DMS53 treated with DMSO at 0.1 percent for 48 hours (cell line): ENCODE measurements around the gene F10.

ENCODE experiments used
- DNase-seq: peaks from one replicate; lab custom pipeline; 2025; ENCODE audit not compliant: unreplicated experiment; lab: John Stamatoyannopoulos, UW

F10 gene

DNA sequence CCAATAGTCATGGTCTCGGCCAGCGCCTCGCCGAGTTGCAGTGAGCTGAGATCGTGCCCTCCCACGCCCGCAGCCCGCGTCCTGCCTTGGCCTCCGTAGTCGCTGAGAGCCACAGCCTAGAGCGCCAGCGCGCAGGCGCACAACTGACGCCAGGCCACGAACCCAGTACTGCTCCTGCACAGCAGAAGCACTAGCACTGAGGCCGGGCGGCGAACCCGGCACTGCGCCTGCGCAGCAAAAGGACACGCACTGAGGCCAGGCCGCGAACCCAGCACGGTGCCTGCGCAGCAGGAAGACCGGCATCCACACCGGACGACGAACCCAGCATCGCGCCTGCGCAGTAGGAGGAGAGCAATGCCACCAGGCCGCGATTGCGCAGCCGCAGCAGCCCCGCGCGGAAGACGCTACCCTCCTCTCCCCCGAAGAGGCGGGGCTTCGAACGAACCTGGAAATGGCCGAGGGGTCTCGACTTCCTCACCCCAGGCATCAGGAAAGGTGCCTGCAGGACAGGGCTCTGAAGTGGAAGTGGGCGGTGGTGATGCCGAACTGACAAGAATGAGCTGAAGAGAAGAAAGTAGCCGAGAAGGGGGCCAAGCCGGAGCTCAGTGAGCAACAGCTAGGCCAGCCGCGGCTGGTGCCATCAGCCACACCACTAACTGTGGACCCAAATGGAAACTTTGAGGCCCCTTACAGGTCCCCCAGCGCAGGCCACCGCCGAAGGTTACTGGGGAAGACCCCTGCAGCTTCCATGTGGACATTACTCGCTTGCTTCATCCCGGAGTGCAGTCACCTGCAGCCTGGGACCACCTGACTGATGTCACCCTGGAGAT lies 7.5 kb downstream of the F10 start:
- no peak for DNase-seq

DNA sequence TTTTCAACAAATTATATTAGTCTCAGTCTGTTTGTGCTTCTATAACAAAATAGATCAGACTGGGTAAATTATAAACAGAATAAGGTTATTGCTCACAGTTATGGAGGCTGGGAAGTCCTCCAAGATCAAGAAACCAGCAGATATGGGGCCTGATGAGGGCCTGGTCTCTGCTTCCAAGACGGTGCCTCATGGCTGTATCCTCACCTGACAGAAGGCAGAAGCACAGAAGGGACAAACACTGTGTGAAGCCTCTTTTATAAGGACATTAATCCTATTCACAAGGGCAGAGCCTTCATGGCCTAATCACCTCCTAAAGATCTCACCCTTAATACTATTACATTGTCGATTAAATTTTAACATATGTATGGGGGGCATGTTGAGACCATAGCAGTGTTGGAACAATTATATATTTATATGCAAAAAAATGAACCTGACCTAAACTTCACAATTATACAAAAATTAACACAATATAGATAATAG lies 12.7 kb downstream of the F10 start:
- no peak for DNase-seq

DNA sequence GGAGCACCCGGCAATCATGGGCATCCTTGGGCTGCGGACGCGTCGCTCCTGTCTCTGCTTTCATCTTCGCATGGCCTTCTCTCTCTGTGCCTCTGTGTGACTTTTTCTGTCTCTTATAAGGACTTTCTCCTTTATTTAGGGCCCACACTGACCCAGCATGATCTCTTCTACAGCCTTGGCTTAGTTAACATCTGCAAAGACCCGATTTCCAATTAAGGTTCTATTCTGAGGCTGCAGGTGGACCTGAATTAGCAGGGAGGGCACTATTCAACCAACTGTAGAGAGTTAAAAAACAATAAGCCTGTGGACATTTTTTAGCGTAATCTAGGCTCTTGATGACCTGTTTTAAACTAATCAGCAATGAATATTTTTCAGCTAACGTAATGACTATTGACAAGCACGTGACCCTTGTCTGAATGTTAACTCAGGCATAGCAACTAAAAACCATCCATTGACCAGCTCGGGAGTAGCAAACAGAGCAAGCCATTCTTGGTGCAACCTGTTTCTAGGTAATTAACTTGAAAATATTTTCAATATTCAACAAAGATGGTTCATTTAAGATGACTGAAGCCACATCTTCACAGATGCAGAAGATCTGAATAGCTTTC lies 15.2 kb downstream of the F10 start:
- no peak for DNase-seq

DNA sequence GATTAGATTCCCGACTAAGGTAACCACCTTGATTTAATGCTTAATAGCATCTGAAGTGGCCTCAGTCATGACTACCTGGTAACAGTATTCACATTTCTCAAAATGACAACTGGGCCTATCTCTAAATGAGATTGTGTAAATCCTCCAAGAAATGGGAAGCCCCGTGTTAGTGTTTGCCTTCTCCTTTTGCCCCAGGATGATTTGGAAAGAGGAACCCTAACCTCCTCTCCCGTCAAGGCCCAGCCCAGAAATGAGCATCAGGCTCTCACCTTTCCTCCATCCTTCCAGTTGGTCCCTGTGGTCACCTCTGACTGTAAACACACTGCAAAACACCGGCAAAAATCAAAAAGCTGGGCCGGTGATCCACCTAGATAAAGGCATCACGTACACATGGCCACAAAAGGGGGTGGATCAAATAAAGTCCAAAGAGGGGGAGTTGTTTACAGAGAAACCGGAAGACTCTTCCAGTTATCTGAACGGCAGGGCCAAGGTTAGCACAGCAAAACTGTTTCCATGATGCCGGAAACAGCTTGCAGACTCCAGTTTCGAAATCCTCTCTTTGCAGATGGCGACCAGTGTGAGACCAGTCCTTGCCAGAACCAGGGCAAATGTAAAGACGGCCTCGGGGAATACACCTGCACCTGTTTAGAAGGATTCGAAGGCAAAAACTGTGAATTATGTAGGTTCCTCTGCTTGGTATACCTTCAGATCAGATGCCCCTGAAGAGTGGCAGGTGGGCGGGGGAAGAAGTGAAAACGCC lies 16.4 kb downstream of the F10 start:
- DNase-seq: no peak

DNA sequence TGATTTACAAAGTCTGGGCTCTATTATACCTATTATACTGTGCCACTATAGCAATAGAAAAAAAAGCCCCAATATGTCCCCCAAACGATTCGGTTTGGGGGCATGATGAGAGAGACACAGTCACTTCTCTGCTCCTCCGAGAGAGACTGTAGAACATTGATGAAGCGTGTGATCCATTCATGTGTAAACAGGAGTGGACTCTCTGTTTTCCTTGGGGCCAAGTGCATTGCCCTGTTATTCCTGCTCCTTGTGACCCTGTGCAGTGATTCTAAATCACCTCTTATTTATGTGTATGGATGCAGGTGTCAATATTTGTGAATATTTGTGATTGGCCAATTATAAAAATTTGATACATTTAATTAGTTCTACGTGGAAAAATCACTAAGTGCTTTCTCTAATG lies 17.0 kb downstream of the F10 start:
- DNase-seq: no peak

DNA sequence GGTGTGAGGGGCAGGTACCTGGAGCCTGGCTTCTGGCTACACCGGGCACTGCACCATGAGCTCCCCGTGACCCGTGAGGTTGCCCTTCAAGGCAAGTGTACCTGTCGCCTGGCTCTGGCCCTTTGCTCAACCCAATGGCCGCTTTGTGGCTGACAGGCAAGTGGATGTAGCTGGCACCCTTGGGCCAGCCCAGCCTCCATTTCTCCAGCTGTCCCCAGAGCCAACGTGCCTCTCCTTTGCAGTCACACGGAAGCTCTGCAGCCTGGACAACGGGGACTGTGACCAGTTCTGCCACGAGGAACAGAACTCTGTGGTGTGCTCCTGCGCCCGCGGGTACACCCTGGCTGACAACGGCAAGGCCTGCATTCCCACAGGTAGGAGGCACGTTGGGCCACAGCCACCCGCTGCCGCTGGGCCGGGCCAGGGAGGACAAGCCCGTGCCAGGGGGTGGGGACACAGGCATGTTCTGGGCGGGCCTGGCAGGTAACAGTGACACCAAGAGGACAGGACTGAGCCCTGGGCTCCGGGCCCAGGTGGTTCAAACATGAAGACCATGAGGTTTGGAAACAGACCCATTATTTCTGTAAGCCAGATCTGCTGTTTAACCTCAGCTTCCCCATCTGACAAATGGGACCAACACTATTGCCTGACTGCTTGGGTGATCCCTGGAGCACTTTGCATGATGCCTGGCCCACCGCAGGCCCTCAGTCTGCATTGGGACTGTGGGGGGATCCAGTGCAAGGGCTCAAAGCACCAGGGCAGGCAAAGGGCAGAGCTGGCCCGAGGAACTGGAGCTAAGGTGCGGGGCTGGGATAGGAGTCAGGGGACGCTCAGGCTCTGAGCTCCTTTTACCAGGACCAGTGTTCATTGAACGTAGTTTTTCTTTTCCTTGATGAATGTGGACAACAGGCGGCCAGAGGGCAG lies 18.3 kb downstream of the F10 start:
- no peak for DNase-seq

DNA sequence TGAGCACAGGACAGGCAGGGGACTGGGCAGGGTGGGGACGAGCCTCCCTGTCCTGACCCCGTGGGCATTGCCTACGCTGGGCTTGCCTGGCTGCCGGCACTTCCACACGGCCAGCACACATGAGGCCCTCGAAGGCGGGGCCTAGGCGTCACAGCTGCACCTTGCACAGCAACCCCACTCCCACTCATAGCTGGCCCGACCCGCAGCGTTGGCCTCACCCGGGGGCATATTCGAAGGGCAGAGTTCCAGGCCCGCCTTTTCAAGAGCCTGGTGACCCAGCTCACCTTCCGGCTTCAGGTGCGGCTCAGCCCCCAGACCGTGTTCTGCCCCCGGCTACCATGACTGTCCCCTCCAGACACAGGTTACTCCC lies 19.0 kb downstream of the F10 start:
- DNase-seq: no peak

DNA sequence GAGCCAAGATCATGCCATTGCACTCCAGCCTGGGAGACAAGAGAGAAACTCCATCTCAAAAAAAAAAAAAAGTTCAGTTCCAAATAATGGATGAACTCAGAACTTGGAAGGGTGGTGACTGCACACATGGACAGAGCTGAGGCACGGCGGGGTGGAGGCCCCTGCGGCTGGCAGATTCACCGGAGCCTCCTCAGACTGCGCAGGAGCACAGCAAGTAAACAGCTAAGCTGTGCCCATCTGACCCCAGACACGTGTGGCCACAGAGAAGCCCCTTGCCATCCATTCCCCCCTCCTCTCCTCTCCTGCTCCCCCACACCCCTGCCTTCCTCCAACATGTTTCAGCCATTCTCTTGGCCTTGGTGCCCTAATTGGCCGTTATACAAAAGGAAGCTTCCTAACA lies 20.3 kb downstream of the F10 start:
- no peak for DNase-seq

DNA sequence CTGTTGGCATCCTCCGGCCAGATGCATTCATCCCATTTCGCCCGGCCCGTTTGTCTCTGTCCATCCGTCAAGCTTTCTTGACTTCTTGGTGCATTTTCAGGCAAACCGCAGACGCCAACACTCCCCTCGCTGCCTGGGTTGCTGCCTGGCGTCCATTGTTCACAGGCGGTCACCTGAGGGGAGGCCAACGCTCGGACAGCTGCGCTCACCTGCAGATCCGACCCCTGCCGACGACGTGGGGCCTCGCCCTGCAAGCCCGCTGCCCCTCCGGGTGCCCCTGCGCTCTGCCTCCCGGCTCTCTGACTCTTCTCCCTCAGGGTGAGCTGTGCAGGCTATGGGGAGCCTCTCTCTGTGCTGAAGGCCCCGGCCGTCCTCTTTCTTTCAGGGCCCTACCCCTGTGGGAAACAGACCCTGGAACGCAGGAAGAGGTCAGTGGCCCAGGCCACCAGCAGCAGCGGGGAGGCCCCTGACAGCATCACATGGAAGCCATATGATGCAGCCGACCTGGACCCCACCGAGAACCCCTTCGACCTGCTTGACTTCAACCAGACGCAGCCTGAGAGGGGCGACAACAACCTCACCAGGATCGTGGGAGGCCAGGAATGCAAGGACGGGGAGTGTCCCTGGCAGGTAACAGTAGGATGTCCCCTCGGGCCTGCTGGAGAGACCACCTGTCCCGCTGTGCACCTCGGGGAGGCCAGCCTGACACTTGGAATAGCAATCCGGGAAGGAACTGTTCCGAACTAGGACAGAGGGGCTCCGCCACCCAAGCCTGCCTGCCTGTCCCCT lies 21.1 kb downstream of the F10 start:
- DNase-seq: no peak

DNA sequence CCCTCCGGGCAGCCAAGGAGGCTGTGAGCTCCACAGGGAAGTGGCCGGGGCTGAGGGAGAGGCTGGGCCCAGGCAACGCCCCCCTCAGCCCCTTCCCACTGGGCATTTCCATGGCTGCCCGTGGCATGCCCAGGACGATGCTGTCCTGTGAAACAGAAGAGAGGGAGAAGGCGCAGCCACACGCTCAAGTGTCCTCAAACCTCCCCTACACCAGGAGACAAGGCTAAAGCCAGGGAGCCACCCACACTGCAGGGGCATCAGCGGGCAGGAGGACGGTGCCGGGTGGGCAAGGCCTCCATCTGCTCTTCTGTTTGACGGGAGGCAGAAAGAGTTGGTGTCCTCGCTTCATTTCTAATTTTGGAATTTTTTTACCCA lies 21.6 kb downstream of the F10 start:
- DNase-seq: no peak

DNA sequence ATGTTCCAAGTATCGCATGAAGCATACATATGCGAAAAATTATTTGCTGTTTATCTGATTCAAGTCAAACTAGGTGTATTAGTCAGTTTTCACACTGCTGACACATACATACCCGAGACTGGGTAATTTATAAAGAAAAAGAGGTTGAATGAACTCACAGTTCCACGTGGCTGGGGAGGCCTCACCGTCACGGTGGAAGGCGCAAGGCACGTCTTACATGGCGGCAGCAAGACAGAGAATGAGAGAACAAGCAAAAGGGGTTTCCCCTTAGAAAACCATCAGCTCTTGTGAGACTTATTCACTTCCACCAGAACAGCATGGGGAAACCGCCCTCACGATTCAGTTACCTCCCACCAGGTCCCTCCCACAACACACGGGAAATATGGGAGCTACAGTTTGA lies 22.9 kb downstream of the F10 start:
- no peak for DNase-seq

DNA sequence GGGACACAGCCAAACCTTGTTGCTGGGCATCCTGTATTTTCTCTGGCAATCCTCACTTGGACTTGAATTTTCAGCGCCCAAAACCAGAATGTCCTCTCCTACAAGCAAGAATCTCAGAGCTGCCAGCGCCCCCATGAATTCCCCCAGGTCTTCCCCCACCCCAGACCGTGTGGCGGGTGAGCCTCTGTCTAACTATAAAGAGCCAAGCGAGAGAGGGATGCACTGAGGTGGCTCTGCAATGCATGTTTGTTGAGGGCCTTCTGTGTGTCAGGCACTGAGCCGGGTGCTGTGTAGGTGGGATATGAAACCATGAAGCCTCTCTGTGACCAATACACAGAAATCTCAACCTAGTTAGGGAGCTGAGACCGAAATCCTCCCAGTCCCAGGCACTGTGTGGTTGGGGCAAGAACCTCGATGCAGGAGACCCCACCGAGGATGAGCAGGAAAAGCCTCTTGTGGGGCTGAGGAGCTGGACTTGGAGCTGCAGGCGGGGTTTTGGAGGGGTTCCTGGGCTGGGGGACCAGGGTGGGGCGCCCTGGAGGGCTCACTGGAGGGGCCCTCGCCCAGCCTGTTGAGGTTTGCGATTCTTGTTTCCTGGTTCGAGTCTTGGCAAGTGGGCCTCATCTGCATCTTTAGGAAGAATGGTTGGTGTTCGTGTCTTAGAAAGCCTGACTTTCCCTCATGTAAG lies 23.5 kb downstream of the F10 start:
- DNase-seq: no peak

DNA sequence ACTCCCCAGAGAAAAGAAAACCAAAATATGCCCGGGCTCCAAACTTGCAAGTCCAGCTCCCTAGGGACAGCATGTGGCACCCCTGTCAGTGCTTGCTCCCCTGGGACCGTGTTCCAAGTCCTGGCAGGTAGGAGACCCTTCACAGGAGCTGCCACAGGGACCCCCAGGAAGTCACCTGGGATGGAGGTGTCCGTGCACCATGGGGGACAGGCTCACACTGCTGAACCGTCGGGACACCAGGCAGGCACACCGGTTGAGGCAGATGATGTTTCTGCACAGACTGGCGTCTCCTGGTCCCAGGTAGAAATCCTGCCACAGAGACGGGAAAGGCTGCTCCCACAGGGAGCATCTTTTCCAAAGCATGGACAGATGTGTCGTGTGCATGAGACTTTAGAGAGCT lies 24.2 kb downstream of the F10 start:
- DNase-seq: no peak

DNA sequence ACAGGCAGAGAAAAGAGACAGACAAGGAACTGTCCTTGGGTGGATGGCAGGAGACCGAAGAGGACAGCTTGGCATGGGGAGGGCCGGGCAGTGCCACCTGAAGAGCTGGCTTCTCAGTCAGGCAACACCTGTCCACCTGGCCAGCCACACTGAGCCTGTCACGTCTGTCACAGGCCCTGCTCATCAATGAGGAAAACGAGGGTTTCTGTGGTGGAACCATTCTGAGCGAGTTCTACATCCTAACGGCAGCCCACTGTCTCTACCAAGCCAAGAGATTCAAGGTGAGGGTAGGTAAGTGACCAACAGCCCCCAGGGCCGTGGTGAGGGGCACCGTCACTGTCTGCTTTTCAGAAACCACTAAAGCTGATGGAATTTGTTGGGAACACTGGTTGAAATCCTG lies 24.6 kb downstream of the F10 start:
- DNase-seq: no peak

DNA sequence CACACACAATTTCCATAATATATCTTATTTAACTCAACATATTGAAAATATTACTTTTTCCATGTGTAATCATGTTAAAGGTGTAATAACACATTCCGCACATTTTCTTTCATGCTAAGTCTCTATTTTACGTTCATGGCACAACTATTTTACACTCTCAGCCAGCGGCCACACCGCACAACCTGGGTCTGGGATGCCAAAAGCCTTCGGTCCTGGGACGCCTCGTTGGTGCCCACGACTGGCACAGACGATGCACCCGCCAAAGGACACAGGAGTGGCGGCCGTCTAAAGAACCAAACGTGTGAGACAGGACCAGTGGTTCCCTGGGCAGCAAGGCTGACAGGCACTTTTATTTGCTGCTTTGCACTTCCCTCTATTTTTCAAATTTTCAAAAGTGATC lies 25.8 kb downstream of the F10 start:
- no peak for DNase-seq

DNA sequence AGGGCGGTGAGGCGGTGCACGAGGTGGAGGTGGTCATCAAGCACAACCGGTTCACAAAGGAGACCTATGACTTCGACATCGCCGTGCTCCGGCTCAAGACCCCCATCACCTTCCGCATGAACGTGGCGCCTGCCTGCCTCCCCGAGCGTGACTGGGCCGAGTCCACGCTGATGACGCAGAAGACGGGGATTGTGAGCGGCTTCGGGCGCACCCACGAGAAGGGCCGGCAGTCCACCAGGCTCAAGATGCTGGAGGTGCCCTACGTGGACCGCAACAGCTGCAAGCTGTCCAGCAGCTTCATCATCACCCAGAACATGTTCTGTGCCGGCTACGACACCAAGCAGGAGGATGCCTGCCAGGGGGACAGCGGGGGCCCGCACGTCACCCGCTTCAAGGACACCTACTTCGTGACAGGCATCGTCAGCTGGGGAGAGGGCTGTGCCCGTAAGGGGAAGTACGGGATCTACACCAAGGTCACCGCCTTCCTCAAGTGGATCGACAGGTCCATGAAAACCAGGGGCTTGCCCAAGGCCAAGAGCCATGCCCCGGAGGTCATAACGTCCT lies 26.4 kb downstream of the F10 start:
- DNase-seq: no peak

DNA sequence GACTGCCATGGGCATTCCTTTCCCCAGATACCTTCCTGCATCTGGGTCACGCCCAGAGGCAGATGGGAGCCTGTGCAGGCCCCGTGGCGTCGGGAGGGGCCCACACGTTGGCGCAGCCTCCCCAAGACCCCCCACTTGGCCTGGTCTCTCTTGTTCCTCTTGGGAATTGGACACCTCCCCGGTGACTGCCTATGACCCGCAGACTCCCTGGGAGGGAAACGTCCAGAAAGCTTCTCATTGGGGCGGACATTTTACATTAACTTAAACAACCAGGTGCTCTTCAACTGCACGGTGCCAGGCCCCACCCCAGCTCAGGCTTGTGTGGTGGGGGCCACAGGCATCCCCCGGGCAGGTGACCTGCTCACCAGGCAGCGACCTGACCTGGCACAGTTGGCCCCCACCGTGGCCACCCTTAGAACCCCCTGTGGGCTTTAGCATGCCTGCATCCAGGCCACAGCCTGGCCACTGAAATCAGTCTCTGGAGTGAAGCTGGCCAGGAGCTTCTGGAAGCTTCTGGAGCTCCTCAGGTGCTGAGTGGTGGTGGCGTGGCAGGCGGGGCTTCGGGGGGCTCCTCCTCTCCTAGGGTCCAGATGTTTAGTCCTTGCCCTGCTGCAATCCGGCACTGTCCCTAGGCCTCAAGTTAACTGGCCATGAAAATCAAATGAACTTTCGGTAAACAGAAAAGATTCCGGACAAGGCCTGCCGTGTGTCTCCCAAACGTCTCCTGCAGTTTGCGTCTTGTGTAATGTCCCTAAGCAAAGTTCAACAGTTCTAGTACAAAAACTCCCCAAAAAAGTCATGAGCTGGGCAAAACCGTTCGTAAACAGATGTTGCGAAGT lies 27.3 kb downstream of the F10 start:
- DNase-seq: no peak

DNA sequence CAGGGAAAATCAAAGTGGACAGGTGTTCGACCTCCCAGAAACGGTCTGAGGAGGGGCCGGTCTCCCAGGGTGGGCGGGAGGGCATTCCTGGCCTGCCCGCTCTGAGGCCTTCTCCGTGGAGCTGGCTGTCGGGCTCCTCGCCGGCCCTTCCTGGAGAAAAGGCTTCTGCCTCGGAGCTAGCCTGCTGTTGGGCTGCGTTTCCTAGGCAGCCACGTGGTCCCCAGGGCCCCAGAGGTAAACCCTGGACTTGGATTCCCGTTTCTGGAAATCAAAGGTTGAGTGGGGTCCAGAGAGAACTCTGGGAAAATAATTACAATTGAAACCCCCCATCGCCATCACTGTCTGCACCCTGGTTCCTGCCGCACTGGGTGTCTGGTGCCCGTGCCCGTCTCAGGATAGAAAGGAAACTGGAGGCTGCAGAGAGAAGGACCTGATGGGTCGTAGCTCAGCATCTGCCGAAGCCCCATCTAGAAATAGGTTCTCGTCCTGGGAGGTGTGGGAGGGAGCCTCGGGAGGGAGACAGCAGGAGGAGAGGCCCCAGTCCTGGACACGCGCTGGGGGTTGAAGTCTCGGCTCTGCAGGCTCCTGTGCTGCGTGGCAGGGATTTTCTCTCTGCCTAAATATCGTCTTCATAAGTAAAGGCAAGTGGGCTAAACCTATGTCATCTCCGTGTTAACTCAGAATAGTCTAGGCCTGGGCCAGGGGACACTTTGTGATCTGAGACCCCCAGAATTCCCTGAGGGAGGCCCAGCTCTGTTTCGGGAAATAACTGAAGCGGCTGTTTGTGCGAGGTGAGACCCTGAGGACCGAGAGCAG lies 28.2 kb downstream of the F10 start:
- no peak for DNase-seq
